ENCODE results near the gene GLCCI1. TPM values are rescaled to one million over a fixed set of nuclear protein-coding genes. Genes with fewer than 3 reads are reported as not detected.

Gene GLCCI1
- total and polyA plus RNA-seq, 2 donors (not counting 3 experiments of a cell fraction or from before 2014, with no cell fraction given), result 2.3 to 5.6 TPM

- BruUV-seq (replicated peaks), result no TSS peak
- Histone ChIP-seq H3K9me3 (replicated peaks; ENCODE audit: control insufficient read depth, insufficient read depth, low read length) (no peaks in the 10 kb centered on the region), H3K36me3 (ENCODE audit: control insufficient read depth in 2 of 2, extremely low read depth in 1 of 2, insufficient read depth in 2 of 2, low read length in 2 of 2) (no peaks in the 10 kb centered on the region), H3K79me2 (ENCODE audit: control insufficient read depth, insufficient read depth, low read length) (no peaks in the 10 kb centered on the region), H3K4me2 (ENCODE audit: insufficient read depth, low read length) (no peak overlapping the region), H3K27ac (ENCODE audit: insufficient read depth, low read depth, low read length) (no peak overlapping the region), H3K9ac (replicated peaks; ENCODE audit: extremely low read depth, insufficient read depth, low read length) (no peak overlapping the region), H3K9me1 (replicated peaks; ENCODE audit: control insufficient read depth, extremely low read depth, insufficient read depth, low read length) (no peaks in the 10 kb centered on the region), H3K27me3 (ENCODE audit: control insufficient read depth in 2 of 2, insufficient read depth in 2 of 2, low read length in 2 of 2) (no peaks in the 10 kb centered on the region), H2AFZ (ENCODE audit: low read depth, low read length) (no peak overlapping the region), H3K4me3 (replicated peaks in 1 of 3; ENCODE audit: insufficient read depth in 1 of 3, low read depth in 1 of 3, low read length in 3 of 3) (no peak overlapping the region), H3K4me1 (ENCODE audit: control insufficient read depth, extremely low read depth, insufficient read depth, low read length) (no peaks in the 10 kb centered on the region), H4K20me1 (replicated peaks; ENCODE audit: control insufficient read depth, extremely low read depth, insufficient read depth, low read length) (no peaks in the 10 kb centered on the region)
- POLR2A ChIA-PET, result no interaction called here
- DNase-seq (ENCODE audit: low read depth, low spot score), result no peak
- CTCF ChIA-PET, result no interaction called here
- TF ChIP-seq EZH2 (IDR thresholded peaks at IDR 0.05; ENCODE audit: borderline replicate concordance, low read depth, low read length, severe bottlenecking) (no peak), POLR2AphosphoS5 (IDR thresholded peaks at IDR 0.05; ENCODE audit: insufficient read depth, low read depth, low read length) (no peak), FOS (IDR thresholded peaks at IDR 0.05; ENCODE audit: borderline replicate concordance, insufficient read depth, low read length) (no peak), MYC (IDR thresholded peaks at IDR 0.05; ENCODE audit: low read depth, low read length) (no peak), JUN (IDR thresholded peaks at IDR 0.05; ENCODE audit: borderline replicate concordance, insufficient read depth, insufficient read length, low read depth) (no peak), POLR2A (IDR thresholded peaks at IDR 0.05; ENCODE audit: low read depth, low read length) (no peak), GATA2 (IDR thresholded peaks at IDR 0.05; ENCODE audit: insufficient read depth, insufficient read length, low read depth, low read length) (no peak)
- TF ChIP-seq, protein P1, sequence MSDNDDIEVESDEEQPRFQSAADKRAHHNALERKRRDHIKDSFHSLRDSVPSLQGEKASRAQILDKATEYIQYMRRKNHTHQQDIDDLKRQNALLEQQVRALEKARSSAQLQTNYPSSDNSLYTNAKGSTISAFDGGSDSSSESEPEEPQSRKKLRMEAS (IDR thresholded peaks at IDR 0.05; ENCODE audit: insufficient read depth, insufficient read length), result no peak
- TF ChIP-seq, protein P2, sequence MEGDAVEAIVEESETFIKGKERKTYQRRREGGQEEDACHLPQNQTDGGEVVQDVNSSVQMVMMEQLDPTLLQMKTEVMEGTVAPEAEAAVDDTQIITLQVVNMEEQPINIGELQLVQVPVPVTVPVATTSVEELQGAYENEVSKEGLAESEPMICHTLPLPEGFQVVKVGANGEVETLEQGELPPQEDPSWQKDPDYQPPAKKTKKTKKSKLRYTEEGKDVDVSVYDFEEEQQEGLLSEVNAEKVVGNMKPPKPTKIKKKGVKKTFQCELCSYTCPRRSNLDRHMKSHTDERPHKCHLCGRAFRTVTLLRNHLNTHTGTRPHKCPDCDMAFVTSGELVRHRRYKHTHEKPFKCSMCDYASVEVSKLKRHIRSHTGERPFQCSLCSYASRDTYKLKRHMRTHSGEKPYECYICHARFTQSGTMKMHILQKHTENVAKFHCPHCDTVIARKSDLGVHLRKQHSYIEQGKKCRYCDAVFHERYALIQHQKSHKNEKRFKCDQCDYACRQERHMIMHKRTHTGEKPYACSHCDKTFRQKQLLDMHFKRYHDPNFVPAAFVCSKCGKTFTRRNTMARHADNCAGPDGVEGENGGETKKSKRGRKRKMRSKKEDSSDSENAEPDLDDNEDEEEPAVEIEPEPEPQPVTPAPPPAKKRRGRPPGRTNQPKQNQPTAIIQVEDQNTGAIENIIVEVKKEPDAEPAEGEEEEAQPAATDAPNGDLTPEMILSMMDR (IDR thresholded peaks at IDR 0.05; ENCODE audit: extremely low read depth in 1 of 2, insufficient read depth in 1 of 2, low read depth in 1 of 2, low read length in 2 of 2), result no peak
- intact Hi-C loops (cut with micrococcal nuclease), result no loop called here
- dilution Hi-C loops (cut with MboI; ENCODE audit: extremely low pct_ligation_motif_present, low sequenced_read_pairs), result no loop called here
- FAIRE-seq, result no peak
Measured at GRCh38 chr7:8133188-8133848, 164.7 kb downstream of the GLCCI1 start.
